PC-9 (cell line): ENCODE measurements around the gene ZNF648.

ENCODE experiments used
- CTCF ChIP-seq: fragments of 200-600 bp; sonication (generic); conservative IDR thresholded peaks from 2 replicates; pipeline ENCODE4 v1.6.1; 2017; ENCODE audit warnings: mixed run types, antibody characterized with exemption, mild to moderate bottlenecking, moderate library complexity
- EZH2 ChIP-seq: fragments of 200-600 bp; sonication (generic); IDR thresholded peaks from 2 replicates; pipeline ENCODE4 v1.8.0; 2017; ENCODE audit warnings: antibody characterized with exemption, low read depth

DNA sequence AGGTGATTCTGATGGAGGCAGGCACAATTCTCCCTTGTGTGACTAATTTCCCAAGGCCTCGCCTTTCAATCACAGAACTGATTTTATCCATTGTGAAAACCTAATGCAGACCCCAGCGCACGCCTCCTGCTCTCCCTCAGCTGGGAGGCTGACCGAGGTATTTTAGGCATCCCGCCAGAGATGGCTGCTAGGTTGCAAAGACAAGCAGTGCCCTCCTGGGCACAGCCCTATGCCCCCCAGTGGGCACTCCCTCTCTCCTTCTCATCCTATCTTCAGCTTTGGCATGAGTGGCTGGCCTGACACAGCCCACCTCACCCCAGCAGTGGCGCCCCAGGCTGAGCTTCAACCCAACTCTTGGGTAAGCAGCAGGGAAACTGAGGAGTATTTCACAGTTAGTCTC, 24.2 kb upstream of the ZNF648 start:
- no peak for TF ChIP-seq CTCF
- TF ChIP-seq EZH2: no peak
